HepG2 (cell line): ENCODE measurements around the gene RAB24. TPM values are rescaled to one million over a fixed set of nuclear protein-coding genes. Genes with fewer than 3 reads are reported as not detected.

Experiments
- ERF ChIP-seq: IDR thresholded peaks from 2 replicates; pipeline ENCODE4 v1.6.1; 2018; ENCODE audit warnings: missing biosample characterization, missing genetic modification reagents
- FOSL1 ChIP-seq: sonication (generic); formaldehyde crosslinking; IDR thresholded peaks from 2 replicates; pipeline ENCODE4 v1.9.0; 2021; ENCODE audit warnings: missing genetic modification reagents, borderline replicate concordance
- GTF3A ChIP-seq: sonication (generic); formaldehyde crosslinking; conservative IDR thresholded peaks from 2 replicates; pipeline ENCODE4 v1.4.0; 2020; ENCODE audit warnings: mild to moderate bottlenecking, missing genetic modification reagents
- KMT2A ChIP-seq: sonication (generic); formaldehyde crosslinking; IDR thresholded peaks from 2 replicates; pipeline ENCODE4 v1.4.0; 2020; ENCODE audit warnings: missing genetic modification reagents
- RBM22 ChIP-seq: fragments of 200-400 bp; formaldehyde crosslinking; optimal IDR thresholded peaks from 2 replicates; pipeline ENCODE3; 2017; ENCODE audit warnings: mild to moderate bottlenecking, low read length, moderate library complexity
- RFX5 ChIP-seq: IDR thresholded peaks from 2 replicates; pipeline ENCODE4 v1.6.1; 2011; ENCODE audit warnings: low read depth, low read length, improper control_type of control experiment
- SNAPC2 ChIP-seq: sonication (generic); formaldehyde crosslinking; IDR thresholded peaks from 2 replicates; pipeline ENCODE4 v1.8.1; 2022; ENCODE audit warnings: mild to moderate bottlenecking, missing genetic modification reagents
- SP5 ChIP-seq: IDR thresholded peaks from 2 replicates; pipeline ENCODE4 v1.6.1; 2016; ENCODE audit warnings: low read depth, borderline replicate concordance
- ZNF10 ChIP-seq: sonication (generic); formaldehyde crosslinking; IDR thresholded peaks from 2 replicates; pipeline ENCODE4 v1.4.0; 2020; ENCODE audit warnings: mild to moderate bottlenecking, low read depth, missing genetic modification reagents, borderline replicate concordance
- ZNF101 ChIP-seq: sonication (generic); formaldehyde crosslinking; IDR thresholded peaks from 2 replicates; pipeline ENCODE4 v1.4.0; 2020; ENCODE audit warnings: mild to moderate bottlenecking, low read depth, missing genetic modification reagents, borderline replicate concordance
- polyA plus RNA-seq, 8 experiments: library from polyadenylated mRNA; depleted of rRNA in 3 of 8; stranded (reverse) in 7 of 8; unstranded in 1 of 8; fragments of >200 nt; fragmentation: Illumina TruSeq in 4 of 8; extraction: Trizol in 4 of 8; gene quantifications; 2 replicates each; pipeline versions ENCODE4 v1.2.1 to v1.2.3, GENCODE V29; 2011 to 2016; ENCODE audit warnings: low read depth in 4 of 8, missing spikeins in 1 of 8, mixed read lengths in 1 of 8; ENCODE audit not compliant: insufficient read depth in 1 of 8
- total RNA-seq, 5 experiments: library from RNA; depleted of rRNA; stranded (reverse); fragments of >200 nt; fragmentation: Illumina TruSeq; extraction: Trizol; gene quantifications; 2 replicates each; pipeline ENCODE4 v1.2.3, GENCODE V29; 2016; ENCODE audit warnings: low read depth in 1 of 5
- TF ChIP-seq, protein P1 (sequence below): sonication (generic); formaldehyde crosslinking; IDR thresholded peaks from 2 replicates; pipeline ENCODE4 v1.4.0; 2020; ENCODE audit warnings: missing genetic modification reagents
- TF ChIP-seq, protein P2 (sequence below): sonication (generic); formaldehyde crosslinking; IDR thresholded peaks from 2 replicates; pipeline ENCODE4 v1.4.0; 2020; ENCODE audit warnings: missing genetic modification reagents
- TF ChIP-seq, protein P3 (sequence below): IDR thresholded peaks from 2 replicates; pipeline ENCODE4 v1.6.1; 2016
- TF ChIP-seq, protein P4 (sequence below): sonication (generic); formaldehyde crosslinking; IDR thresholded peaks from 2 replicates; pipeline ENCODE4 v1.4.0; 2020; ENCODE audit warnings: missing genetic modification reagents

Gene RAB24
- total and polyA plus RNA-seq, 2 of the 13 experiments (the other 11 are each of a cell fraction or from before 2014, with no cell fraction given): 22.9 to 63.7 TPM

DNA sequence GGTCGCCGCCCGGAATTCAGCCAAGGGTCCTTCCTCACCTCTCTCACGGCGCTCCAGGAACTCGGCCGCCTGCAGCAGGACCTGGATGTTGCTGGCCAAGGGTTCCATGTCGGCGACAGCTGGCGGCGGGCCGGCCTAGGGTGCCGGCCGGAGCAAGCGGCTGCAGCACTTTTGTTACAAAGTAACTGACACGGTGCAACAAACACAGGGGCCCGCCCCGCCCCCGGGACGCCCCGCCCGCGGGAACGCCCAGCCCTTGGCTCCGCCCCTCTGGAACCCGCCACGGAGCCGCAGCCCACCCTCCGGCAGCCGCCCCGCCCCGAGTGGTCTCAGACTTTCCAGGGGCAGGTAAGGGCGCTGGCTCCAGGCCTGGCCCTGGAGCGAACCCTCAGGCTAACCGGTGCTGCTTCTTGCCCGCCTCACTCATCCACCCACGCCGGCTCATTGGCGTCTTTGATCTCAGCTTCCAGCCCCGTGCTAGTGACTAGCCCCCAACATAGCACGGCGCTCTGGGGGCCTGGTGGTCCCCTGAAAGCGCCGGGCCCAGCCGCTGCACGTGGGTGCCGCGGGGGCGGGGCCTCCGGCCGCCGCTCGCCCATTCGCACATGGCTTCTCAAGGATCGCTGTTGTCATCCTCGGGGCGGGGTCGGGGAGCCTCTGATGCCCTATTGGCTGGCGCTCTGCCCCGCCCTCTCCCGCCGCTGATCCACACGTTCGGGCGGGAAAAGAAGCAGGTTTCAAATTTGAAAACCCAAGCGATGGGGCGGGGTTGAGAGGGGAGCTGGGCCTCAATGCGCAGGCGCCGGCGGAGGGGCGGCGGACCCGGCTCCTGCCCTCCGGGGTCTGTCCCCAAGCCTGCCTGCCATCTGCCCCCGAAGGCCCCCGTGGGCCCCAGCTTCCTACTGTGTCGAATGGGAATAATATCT, 8.5 kb upstream of the RAB24 start, which contains the start of gene MXD3 (continued):
- TF ChIP-seq SNAPC2: no peak
- TF ChIP-seq, protein P1, sequence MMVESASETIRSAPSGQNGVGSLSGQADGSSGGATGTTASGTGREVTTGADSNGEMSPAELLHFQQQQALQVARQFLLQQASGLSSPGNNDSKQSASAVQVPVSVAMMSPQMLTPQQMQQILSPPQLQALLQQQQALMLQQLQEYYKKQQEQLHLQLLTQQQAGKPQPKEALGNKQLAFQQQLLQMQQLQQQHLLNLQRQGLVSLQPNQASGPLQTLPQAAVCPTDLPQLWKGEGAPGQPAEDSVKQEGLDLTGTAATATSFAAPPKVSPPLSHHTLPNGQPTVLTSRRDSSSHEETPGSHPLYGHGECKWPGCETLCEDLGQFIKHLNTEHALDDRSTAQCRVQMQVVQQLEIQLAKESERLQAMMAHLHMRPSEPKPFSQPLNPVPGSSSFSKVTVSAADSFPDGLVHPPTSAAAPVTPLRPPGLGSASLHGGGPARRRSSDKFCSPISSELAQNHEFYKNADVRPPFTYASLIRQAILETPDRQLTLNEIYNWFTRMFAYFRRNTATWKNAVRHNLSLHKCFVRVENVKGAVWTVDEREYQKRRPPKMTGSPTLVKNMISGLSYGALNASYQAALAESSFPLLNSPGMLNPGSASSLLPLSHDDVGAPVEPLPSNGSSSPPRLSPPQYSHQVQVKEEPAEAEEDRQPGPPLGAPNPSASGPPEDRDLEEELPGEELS (CRISPR knock-in tag): no peak
- TF ChIP-seq, protein P2, sequence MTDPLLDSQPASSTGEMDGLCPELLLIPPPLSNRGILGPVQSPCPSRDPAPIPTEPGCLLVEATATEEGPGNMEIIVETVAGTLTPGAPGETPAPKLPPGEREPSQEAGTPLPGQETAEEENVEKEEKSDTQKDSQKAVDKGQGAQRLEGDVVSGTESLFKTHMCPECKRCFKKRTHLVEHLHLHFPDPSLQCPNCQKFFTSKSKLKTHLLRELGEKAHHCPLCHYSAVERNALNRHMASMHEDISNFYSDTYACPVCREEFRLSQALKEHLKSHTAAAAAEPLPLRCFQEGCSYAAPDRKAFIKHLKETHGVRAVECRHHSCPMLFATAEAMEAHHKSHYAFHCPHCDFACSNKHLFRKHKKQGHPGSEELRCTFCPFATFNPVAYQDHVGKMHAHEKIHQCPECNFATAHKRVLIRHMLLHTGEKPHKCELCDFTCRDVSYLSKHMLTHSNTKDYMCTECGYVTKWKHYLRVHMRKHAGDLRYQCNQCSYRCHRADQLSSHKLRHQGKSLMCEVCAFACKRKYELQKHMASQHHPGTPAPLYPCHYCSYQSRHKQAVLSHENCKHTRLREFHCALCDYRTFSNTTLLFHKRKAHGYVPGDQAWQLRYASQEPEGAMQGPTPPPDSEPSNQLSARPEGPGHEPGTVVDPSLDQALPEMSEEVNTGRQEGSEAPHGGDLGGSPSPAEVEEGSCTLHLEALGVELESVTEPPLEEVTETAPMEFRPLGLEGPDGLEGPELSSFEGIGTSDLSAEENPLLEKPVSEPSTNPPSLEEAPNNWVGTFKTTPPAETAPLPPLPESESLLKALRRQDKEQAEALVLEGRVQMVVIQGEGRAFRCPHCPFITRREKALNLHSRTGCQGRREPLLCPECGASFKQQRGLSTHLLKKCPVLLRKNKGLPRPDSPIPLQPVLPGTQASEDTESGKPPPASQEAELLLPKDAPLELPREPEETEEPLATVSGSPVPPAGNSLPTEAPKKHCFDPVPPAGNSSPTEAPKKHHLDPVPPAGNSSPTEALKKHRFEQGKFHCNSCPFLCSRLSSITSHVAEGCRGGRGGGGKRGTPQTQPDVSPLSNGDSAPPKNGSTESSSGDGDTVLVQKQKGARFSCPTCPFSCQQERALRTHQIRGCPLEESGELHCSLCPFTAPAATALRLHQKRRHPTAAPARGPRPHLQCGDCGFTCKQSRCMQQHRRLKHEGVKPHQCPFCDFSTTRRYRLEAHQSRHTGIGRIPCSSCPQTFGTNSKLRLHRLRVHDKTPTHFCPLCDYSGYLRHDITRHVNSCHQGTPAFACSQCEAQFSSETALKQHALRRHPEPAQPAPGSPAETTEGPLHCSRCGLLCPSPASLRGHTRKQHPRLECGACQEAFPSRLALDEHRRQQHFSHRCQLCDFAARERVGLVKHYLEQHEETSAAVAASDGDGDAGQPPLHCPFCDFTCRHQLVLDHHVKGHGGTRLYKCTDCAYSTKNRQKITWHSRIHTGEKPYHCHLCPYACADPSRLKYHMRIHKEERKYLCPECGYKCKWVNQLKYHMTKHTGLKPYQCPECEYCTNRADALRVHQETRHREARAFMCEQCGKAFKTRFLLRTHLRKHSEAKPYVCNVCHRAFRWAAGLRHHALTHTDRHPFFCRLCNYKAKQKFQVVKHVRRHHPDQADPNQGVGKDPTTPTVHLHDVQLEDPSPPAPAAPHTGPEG (CRISPR knock-in tag): 0 out of 2 replicates have a peak, but pooled peaks have one; percentile 22
- TF ChIP-seq ZNF101 (CRISPR knock-in tag): no peak
- TF ChIP-seq RFX5: 0 out of 2 replicates have a peak, but pooled peaks have one; percentile 22
- no peak for TF ChIP-seq KMT2A
- no peak for TF ChIP-seq ERF (CRISPR knock-in tag)
- TF ChIP-seq ZNF10 (CRISPR knock-in tag): no peak
- TF ChIP-seq RBM22: peak; percentile 76
- TF ChIP-seq, protein P3, sequence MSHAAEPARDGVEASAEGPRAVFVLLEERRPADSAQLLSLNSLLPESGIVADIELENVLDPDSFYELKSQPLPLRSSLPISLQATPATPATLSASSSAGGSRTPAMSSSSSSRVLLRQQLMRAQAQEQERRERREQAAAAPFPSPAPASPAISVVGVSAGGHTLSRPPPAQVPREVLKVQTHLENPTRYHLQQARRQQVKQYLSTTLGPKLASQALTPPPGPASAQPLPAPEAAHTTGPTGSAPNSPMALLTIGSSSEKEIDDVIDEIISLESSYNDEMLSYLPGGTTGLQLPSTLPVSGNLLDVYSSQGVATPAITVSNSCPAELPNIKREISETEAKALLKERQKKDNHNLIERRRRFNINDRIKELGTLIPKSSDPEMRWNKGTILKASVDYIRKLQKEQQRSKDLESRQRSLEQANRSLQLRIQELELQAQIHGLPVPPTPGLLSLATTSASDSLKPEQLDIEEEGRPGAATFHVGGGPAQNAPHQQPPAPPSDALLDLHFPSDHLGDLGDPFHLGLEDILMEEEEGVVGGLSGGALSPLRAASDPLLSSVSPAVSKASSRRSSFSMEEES: no peak
- peak; percentile 30; the same call in 1 of the 2 replicates for TF ChIP-seq SP5
- TF ChIP-seq, protein P4, sequence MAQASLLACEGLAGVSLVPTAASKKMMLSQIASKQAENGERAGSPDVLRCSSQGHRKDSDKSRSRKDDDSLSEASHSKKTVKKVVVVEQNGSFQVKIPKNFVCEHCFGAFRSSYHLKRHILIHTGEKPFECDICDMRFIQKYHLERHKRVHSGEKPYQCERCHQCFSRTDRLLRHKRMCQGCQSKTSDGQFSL (CRISPR knock-in tag): no peak
- TF ChIP-seq FOSL1 (CRISPR knock-in tag): no peak
- peak; percentile 70; the same call in 1 of the 2 replicates for TF ChIP-seq GTF3A (CRISPR knock-in tag)
